DOHH2 (cell line): Measurements from ENCODE around the gene CCN2.

ENCODE experiments used
- CTCF ChIP-seq: fragments of 200-600 bp; sonication (generic); IDR thresholded peaks from one replicate; pipeline ENCODE4 v1.5.1; 2014; ENCODE audit warnings: antibody characterized with exemption, mild to moderate bottlenecking, low read depth, low read length; ENCODE audit not compliant: poor library complexity, severe bottlenecking
- EZH2phosphoT487 ChIP-seq: fragments of 200-600 bp; sonication (generic); IDR thresholded peaks from 2 replicates; pipeline ENCODE4 v1.6.1; 2017; ENCODE audit warnings: borderline replicate concordance, mild to moderate bottlenecking, antibody characterized with exemption, low read length, moderate library complexity, mixed read lengths

- TF ChIP-seq CTCF (no peak), EZH2phosphoT487 (no peak)
Observed at GRCh38 chr6:131978522-131978921, 27.4 kb upstream of the CCN2 start.
